HT1080 (cell line): ENCODE results near the gene ZMIZ2. TPM values are rescaled to one million over a fixed set of nuclear protein-coding genes. Genes with fewer than 3 reads are reported as not detected.
"Not testable (repeated sequence)": the region's sequence is repeated elsewhere in the genome, so short reads cannot be mapped to it uniquely, and the experiment has no call there.

ENCODE experiments used
- DNase-seq: peaks from one replicate; pipeline ENCODE4 v3.0.0-alpha.2; 2015; ENCODE audit warnings: low read depth
- polyA plus RNA-seq, 2 experiments: library from polyadenylated mRNA; depleted of rRNA; stranded (reverse); fragments of >200 nt; gene quantifications; 2 replicates each; pipeline ENCODE4 v1.2.3, GENCODE V29; 2015
- total RNA-seq: library from RNA; depleted of rRNA; stranded (reverse); fragments of >200 nt; shearing (Covaris generic); gene quantifications from 2 replicates; pipeline ENCODE4 v1.2.3, GENCODE V29; 2014; rRNA removed

ZMIZ2 gene, protein sequence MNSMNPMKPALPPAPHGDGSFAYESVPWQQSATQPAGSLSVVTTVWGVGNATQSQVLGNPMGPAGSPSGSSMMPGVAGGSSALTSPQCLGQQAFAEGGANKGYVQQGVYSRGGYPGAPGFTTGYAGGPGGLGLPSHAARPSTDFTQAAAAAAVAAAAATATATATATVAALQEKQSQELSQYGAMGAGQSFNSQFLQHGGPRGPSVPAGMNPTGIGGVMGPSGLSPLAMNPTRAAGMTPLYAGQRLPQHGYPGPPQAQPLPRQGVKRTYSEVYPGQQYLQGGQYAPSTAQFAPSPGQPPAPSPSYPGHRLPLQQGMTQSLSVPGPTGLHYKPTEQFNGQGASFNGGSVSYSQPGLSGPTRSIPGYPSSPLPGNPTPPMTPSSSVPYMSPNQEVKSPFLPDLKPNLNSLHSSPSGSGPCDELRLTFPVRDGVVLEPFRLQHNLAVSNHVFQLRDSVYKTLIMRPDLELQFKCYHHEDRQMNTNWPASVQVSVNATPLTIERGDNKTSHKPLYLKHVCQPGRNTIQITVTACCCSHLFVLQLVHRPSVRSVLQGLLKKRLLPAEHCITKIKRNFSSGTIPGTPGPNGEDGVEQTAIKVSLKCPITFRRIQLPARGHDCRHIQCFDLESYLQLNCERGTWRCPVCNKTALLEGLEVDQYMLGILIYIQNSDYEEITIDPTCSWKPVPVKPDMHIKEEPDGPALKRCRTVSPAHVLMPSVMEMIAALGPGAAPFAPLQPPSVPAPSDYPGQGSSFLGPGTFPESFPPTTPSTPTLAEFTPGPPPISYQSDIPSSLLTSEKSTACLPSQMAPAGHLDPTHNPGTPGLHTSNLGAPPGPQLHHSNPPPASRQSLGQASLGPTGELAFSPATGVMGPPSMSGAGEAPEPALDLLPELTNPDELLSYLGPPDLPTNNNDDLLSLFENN
- 11.9 and 17.8 TPM in 2 replicates for total RNA-seq
- 27.1 and 28.6 TPM in 2 replicates for polyA plus RNA-seq (2015; cell fraction: cytosol; rRNA removed)
- 139 and 148 TPM in 2 replicates for polyA plus RNA-seq (2015; cell fraction: nucleus; rRNA removed)

DNA sequence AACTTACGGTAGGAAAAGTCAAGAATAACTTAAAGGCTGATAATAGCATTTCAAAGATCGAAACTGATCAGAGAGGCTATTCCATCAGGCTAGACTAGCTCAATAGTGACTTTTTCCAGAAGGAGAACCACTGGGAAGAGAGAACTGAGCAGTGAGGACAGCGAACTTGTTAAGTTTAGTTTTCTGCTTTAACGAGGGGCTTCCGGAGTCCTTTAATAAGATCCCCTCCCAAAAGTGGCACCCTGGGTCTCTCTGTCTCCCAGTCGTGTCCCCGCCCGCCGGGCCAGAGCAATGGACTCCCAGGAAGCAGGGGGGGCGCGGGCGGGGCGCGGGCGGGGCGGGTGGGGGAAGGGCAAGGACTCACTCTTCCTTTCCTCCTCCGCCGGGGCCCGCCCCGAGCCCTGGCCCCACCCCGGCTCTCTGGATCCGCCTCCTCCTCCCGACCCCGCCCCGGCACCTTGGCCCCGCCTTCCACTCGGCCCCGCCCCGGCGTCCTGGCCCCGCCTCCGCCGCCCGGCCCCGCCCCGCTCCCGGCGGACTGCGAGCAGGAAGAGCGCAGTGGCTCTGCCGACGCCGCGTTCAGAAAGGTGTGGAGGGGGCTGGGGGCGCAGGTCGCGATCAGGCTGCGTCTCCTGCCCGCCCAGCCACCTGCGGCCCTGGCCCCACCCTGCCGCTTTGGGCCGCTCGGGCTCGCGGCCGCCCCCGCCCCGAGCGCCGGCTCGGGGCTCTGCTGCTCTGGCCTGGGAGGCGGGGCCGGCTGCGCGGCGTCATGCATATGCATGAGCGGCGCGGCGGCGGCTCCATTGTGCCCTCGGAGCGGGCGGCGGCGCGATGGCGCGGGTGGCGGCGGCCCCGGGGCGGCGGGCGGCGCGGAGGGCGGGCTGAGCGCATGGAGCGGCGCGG lies at the start of gene ZMIZ2:
TSS of gene ZMIZ2 (plus strand) at position 803 of the 903 bp plus-strand sequence. CDS start 7,403 bp downstream, outside the sequence.
- peak; percentile 76 for DNase-seq

GRCh38 chr7:44699598-44699997 lies 49.0 kb upstream of the ZMIZ2 start:
- DNase-seq: not testable (repeated sequence)

- DNase-seq: no peak
Observed at GRCh38 chr7:44700322-44700721, 48.3 kb upstream of the ZMIZ2 start.

DNA sequence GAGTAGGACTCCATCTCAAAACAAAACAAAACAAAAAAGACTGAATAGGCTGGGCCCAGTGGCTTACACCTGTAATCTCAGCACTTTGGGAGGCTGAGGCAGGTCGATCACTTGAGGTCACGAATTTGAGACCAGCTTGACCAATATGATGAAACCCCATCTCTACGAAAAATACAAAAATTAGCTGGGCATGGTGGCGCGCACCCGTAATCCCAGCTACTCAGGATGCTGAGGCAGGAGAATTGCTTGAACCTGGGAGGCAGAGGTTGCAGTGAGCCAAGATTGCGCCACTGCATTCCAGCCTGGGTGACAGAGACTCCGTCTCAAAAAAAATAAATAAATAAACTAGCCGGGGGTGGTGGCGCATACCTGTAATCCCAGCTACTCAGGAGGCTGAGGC lies 45.3 kb upstream of the ZMIZ2 start:
- not testable (repeated sequence) for DNase-seq

DNA sequence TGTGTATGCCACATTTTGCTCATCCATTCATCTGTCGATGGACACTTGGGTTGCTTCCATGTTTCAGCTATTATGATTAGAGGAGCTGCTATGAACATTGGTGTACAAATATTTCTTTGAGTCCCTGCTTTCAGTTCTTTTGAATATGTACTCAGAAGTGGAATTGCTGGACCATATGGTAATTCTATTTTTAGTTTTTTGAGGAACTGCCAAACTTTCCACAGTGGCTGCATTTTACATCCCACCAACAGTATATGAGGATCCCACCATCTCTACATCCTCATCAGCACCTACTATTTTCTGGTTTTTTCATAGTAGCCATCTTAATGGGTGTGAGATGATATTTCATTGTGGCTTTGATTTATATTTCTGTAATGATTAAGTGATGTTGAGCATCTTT lies 44.7 kb upstream of the ZMIZ2 start:
- DNase-seq: no peak

GRCh38 chr7:44705434-44705833 lies 43.2 kb upstream of the ZMIZ2 start:
- DNase-seq: no peak

- DNase-seq: no peak
Observed at GRCh38 chr7:44706788-44707557, 41.7 kb upstream of the ZMIZ2 start.

- no peak for DNase-seq
Observed at GRCh38 chr7:44707558-44708230, 41.0 kb upstream of the ZMIZ2 start.

GRCh38 chr7:44709011-44709915 lies 39.4 kb upstream of the ZMIZ2 start:
- DNase-seq: no peak

DNA sequence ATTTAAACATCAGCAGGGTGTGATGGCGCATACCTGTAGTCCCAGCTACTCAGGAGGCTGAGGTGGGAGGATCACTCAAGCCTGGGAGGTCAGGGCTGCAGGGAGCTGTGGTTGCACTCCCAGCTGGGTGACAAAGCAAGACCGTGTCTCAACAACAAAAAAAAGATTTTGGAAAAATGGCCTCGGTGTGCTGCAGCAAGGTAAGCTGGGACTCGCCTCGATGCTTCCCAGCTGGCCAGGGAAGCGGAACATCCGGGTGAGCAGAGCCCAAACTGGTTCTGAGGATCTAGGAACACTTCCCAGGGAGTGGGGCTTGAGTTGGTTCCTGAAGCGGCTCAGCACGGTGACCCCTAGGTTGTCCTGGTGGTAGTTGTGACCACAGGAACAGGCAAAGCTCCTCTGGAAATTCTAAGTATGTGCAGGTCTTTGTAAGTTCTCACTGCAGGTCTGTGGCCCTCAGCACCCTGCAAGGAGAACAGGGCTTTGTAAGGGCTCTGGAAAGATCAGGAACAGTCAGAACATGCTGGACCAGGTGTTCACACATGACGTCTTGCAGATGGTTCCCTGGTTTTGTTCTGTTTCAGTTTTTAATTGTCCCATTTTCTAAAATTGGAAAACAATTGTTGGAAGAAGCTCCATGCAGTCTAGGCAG lies 38.6 kb upstream of the ZMIZ2 start:
- no peak for DNase-seq

DNA sequence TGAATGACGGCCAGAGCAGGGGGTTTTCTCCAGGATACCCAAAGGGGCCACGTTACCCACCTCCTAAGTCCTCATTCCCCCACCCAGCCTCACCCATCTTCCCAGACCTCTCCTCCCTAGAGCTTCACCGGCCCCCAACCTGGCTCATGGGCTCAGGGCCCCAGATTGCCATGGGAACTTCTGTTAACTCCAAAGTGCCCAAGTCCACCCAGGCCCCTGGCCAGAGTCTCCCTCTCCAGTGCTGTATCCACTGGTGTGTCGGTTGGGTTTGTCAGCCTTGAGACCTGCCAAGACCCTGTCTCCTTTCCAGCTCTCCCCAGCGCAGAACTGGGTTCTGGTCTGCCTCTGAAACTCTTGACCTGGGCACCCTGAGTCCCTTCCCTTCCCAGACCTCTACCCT lies 37.1 kb upstream of the ZMIZ2 start:
- no peak for DNase-seq

GRCh38 chr7:44712012-44712411 lies 36.6 kb upstream of the ZMIZ2 start:
- no peak for DNase-seq

- no peak for DNase-seq
Observed at GRCh38 chr7:44713141-44713540, 35.5 kb upstream of the ZMIZ2 start.

GRCh38 chr7:44713680-44714335 lies 34.8 kb upstream of the ZMIZ2 start:
- no peak for DNase-seq

- no peak for DNase-seq
Observed at GRCh38 chr7:44716205-44716604, 32.4 kb upstream of the ZMIZ2 start.

DNA sequence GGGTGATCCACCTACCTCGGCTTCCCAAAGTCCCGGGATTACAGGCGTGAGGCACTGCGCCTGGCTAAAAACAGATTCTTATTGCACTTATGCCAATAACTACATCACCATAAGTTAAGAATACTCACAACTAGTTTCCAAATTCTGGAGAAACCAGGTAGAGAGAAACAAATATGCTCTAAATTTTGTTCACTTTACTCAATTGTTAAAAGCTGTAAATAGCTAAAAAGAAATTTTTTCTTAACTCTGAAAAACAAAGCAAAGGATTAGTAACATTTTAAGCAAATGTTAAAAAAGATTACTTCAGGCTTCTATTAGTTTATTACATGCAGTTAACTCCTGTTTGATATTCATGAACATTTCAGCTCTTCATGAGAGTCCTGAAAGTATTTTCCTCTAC lies 28.3 kb upstream of the ZMIZ2 start:
- no peak for DNase-seq

- no peak for DNase-seq
Observed at GRCh38 chr7:44724276-44724675, 24.4 kb upstream of the ZMIZ2 start.
